K562 (cell line): ENCODE data around the gene CALU. TPM values are rescaled to one million over a fixed set of nuclear protein-coding genes. Genes with fewer than 3 reads are reported as not detected.

ENCODE experiments used
- AFF1 ChIP-seq, 2 experiments: fragments of 450-650 bp; IDR thresholded peaks; 2 replicates each; pipeline ENCODE4 v1.6.1; 2018; ENCODE audit warnings: mild to moderate bottlenecking in 2 of 2, low read depth in 1 of 2; ENCODE audit not compliant: partially characterized antibody in 2 of 2
- BMI1 ChIP-seq: fragments of 150-350 bp; IDR thresholded peaks from 2 replicates; pipeline ENCODE4 v1.6.1; 2014; ENCODE audit warnings: low read length
- CHD1 ChIP-seq: fragments of 200-600 bp; sonication (generic); IDR thresholded peaks from one replicate; pipeline ENCODE4 v1.6.1; 2012; ENCODE audit warnings: mild to moderate bottlenecking, moderate library complexity, low read length, inconsistent platforms
- CTBP1 ChIP-seq: fragments of 450-650 bp; IDR thresholded peaks from 2 replicates; pipeline ENCODE4 v1.6.1; 2016; ENCODE audit warnings: borderline replicate concordance
- FOXJ2 ChIP-seq: fragments of 200-800 bp; sonication (Bioruptor generic); IDR thresholded peaks from 2 replicates; pipeline ENCODE4 v1.6.1; 2016; ENCODE audit warnings: missing genetic modification characterization, missing compliant biosample characterization
- ILF3 ChIP-seq: fragments of 450-650 bp; IDR thresholded peaks from 2 replicates; pipeline ENCODE4 v1.6.1; 2018; ENCODE audit warnings: antibody characterized with exemption, mild to moderate bottlenecking, moderate library complexity, borderline replicate concordance
- LCOR ChIP-seq: sonication (generic); formaldehyde crosslinking; IDR thresholded peaks from 2 replicates; pipeline ENCODE4 v1.8.0; 2022; ENCODE audit warnings: mild to moderate bottlenecking, missing genetic modification reagents
- MLX ChIP-seq, 2 experiments: fragments of 450-650 bp in 1 of 2; sonication (generic) in 1 of 2; formaldehyde crosslinking; conservative IDR thresholded peaks; 2 replicates each; pipeline versions ENCODE4 v1.4.0 to v1.8.1; 2020 to 2022; ENCODE audit warnings: mild to moderate bottlenecking in 1 of 2, missing genetic modification reagents in 1 of 2
- NRF1 ChIP-seq, 2 experiments: fragments of 450-650 bp; IDR thresholded peaks in 1 of 2; conservative IDR thresholded peaks in 1 of 2; 2 replicates each; pipeline ENCODE4 v1.6.1; 2014; ENCODE audit warnings: mild to moderate bottlenecking in 2 of 2
- RBM34 ChIP-seq: fragments of 200-400 bp; formaldehyde crosslinking; IDR thresholded peaks from 2 replicates; pipeline ENCODE4 v1.6.1; 2018; ENCODE audit warnings: low read length, borderline replicate concordance; ENCODE audit not compliant: insufficient read depth
- SUPT5H ChIP-seq: fragments of 450-650 bp; IDR thresholded peaks from 2 replicates; pipeline ENCODE4 v1.6.1; 2016
- ZNF384 ChIP-seq: IDR thresholded peaks from 2 replicates; pipeline ENCODE4 v1.6.1; 2012; ENCODE audit warnings: low read depth, low read length, improper control_type of control experiment
- polyA plus RNA-seq, 8 experiments: library from polyadenylated mRNA; depleted of rRNA in 4 of 8; stranded (reverse) in 5 of 8; unstranded in 3 of 8; fragments of >200 nt; fragmentation: Nextera tagmentation in 2 of 8; fragmentation: Illumina TruSeq in 1 of 8; extraction: Ambion mirVana in 2 of 8; extraction: Trizol in 1 of 8; gene quantifications; 2 replicates each; pipeline versions ENCODE4 v1.2.1 to v1.2.3, GENCODE V29; 2011 to 2014; ENCODE audit warnings: inconsistent platforms in 1 of 8, missing spikeins in 1 of 8
- total RNA-seq, 7 experiments: library from RNA; depleted of rRNA in 6 of 7; stranded (reverse); fragments of >200 nt in 6 of 7; fragmentation: Illumina TruSeq in 2 of 7; extraction: Trizol in 2 of 7; gene quantifications; 2 replicates each; pipeline versions ENCODE4 v1.2.1 to v1.2.3, GENCODE V29; 2011 to 2021; ENCODE audit warnings: low replicate concordance in 1 of 7
- TF ChIP-seq, protein P1 (sequence below): fragments of 200-400 bp; formaldehyde crosslinking; IDR thresholded peaks from 2 replicates; pipeline ENCODE4 v1.6.1; 2017; ENCODE audit warnings: mild to moderate bottlenecking, low read depth, low read length, moderate library complexity
- TF ChIP-seq, protein P2 (sequence below): sonication (generic); formaldehyde crosslinking; IDR thresholded peaks from 2 replicates; pipeline ENCODE4 v1.8.0; 2022; ENCODE audit warnings: mild to moderate bottlenecking, missing genetic modification reagents

Gene CALU
- total and polyA plus RNA-seq, 9 of the 15 experiments (the other 6 are each of a cell fraction or from before 2014, with no cell fraction given) = 166 to 286 (median 215) TPM

DNA sequence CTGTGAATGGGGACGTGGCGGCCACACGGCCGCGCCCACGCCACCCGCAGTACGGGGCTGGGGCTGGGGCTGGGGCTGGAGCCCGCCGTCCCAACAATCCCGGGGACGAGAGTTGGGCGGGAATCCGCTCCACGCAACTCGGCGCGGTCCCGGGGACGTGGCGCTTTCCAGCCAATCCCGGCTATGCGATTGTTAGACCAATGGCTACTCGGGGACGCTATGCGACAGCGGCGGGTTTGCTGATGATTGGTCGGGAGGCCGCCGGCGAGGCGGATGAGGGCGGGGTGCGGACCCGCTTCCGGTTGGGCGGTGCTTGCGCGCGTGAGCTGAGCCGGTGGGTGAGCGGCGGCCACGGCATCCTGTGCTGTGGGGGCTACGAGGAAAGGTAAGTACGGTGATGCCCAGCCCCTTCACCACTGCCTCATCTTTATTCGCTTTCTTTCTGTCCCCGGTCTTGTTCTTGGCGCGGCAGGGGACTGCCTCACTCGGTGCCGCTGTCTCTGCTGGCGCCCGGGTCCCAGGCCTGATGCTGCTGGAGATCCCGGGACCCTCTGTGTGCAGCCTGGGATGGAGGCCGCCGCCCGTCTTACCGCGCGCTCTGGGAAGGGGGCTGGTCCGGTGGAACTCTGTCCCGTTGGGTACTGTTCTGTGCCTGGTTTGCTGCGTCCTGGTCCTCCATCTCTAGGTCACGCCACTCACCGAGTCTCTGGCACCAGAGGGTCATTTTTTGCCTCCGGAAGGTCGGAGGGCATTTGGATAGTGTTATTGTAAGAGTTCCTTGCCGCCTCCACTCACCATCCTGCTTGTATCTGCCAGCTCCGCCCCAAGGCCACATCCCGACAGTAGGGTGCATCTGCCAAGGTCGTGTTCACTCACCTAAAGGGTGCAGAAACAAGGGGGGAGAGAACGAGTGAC lies at the start of gene CALU (continued):
- TF ChIP-seq AFF1 (IDR thresholded peaks at IDR 0.05; ENCODE audit: low read depth in 1 of 2, partially characterized antibody in 2 of 2) = peak; percentile 3 to 4
- TF ChIP-seq LCOR (CRISPR knock-in tag) = no peak; the same call in 1 of the 2 replicates
- peak; percentile 90 to 91 for TF ChIP-seq NRF1 (conservative IDR thresholded peaks at IDR 0.05 in 1 of 2, IDR thresholded peaks at IDR 0.05 in 1 of 2)
- no peak for TF ChIP-seq BMI1
- TF ChIP-seq CHD1 = peak; percentile 97
- TF ChIP-seq RBM34 = peak; percentile 91; the same call in 1 of the 2 replicates
- TF ChIP-seq, protein P1, sequence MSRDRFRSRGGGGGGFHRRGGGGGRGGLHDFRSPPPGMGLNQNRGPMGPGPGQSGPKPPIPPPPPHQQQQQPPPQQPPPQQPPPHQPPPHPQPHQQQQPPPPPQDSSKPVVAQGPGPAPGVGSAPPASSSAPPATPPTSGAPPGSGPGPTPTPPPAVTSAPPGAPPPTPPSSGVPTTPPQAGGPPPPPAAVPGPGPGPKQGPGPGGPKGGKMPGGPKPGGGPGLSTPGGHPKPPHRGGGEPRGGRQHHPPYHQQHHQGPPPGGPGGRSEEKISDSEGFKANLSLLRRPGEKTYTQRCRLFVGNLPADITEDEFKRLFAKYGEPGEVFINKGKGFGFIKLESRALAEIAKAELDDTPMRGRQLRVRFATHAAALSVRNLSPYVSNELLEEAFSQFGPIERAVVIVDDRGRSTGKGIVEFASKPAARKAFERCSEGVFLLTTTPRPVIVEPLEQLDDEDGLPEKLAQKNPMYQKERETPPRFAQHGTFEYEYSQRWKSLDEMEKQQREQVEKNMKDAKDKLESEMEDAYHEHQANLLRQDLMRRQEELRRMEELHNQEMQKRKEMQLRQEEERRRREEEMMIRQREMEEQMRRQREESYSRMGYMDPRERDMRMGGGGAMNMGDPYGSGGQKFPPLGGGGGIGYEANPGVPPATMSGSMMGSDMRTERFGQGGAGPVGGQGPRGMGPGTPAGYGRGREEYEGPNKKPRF = no peak
- no peak for TF ChIP-seq ZNF384
- TF ChIP-seq ILF3 = no peak
- peak in 1 of 2 experiments; percentile 82; a peak in 2 of 4 replicates for TF ChIP-seq MLX (CRISPR knock-in tag; conservative IDR thresholded peaks at IDR 0.05)
- TF ChIP-seq FOXJ2 = no peak
- peak; percentile 81 for TF ChIP-seq CTBP1
- TF ChIP-seq SUPT5H = peak; percentile 97
- TF ChIP-seq, protein P2, sequence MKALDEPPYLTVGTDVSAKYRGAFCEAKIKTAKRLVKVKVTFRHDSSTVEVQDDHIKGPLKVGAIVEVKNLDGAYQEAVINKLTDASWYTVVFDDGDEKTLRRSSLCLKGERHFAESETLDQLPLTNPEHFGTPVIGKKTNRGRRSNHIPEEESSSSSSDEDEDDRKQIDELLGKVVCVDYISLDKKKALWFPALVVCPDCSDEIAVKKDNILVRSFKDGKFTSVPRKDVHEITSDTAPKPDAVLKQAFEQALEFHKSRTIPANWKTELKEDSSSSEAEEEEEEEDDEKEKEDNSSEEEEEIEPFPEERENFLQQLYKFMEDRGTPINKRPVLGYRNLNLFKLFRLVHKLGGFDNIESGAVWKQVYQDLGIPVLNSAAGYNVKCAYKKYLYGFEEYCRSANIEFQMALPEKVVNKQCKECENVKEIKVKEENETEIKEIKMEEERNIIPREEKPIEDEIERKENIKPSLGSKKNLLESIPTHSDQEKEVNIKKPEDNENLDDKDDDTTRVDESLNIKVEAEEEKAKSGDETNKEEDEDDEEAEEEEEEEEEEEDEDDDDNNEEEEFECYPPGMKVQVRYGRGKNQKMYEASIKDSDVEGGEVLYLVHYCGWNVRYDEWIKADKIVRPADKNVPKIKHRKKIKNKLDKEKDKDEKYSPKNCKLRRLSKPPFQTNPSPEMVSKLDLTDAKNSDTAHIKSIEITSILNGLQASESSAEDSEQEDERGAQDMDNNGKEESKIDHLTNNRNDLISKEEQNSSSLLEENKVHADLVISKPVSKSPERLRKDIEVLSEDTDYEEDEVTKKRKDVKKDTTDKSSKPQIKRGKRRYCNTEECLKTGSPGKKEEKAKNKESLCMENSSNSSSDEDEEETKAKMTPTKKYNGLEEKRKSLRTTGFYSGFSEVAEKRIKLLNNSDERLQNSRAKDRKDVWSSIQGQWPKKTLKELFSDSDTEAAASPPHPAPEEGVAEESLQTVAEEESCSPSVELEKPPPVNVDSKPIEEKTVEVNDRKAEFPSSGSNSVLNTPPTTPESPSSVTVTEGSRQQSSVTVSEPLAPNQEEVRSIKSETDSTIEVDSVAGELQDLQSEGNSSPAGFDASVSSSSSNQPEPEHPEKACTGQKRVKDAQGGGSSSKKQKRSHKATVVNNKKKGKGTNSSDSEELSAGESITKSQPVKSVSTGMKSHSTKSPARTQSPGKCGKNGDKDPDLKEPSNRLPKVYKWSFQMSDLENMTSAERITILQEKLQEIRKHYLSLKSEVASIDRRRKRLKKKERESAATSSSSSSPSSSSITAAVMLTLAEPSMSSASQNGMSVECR (CRISPR knock-in tag) = peak; percentile 85
